Loucy (cell line): ENCODE results near the gene LUZP1.

Experiments used
- H2AFZ ChIP-seq: fragments of 200-600 bp; sonication (generic); 2 replicates; pipeline ENCODE4 v1.6.0; 2016; ENCODE audit warnings: antibody characterized with exemption, mild to moderate bottlenecking, low read length, moderate library complexity
- H3F3A ChIP-seq: fragments of 200-600 bp; 2 replicates; pipeline ENCODE4 v1.6.0; 2016; ENCODE audit warnings: antibody characterized with exemption, low read depth, mild to moderate bottlenecking
- H3K27me3 ChIP-seq: fragments of 200-600 bp; sonication (generic); 2 replicates; pipeline ENCODE4 v1.6.1; 2014; ENCODE audit warnings: low read length, mild to moderate bottlenecking; ENCODE audit not compliant: insufficient read depth, poor library complexity, severe bottlenecking
- H3K36me3 ChIP-seq: fragments of 200-600 bp; sonication (generic); 2 replicates; pipeline ENCODE4 v1.6.1; 2016; ENCODE audit warnings: low read length; ENCODE audit not compliant: insufficient read depth
- H3K4me1 ChIP-seq: fragments of 200-600 bp; sonication (generic); 2 replicates; pipeline ENCODE4 v1.5.1; 2014; ENCODE audit warnings: low read length, mild to moderate bottlenecking; ENCODE audit not compliant: insufficient read depth, poor library complexity, severe bottlenecking
- H3K4me2 ChIP-seq: fragments of 200-600 bp; sonication (generic); 2 replicates; pipeline ENCODE4 v1.6.0; 2014; ENCODE audit warnings: antibody characterized with exemption, low read length, low read depth, mild to moderate bottlenecking; ENCODE audit not compliant: poor library complexity, severe bottlenecking
- H3K4me3 ChIP-seq: fragments of 200-600 bp; sonication (generic); 2 replicates; pipeline ENCODE4 v1.5.1; 2014; ENCODE audit warnings: low read length, mild to moderate bottlenecking, mixed read lengths; ENCODE audit not compliant: poor library complexity, severe bottlenecking
- H3K79me2 ChIP-seq: fragments of 200-600 bp; sonication (generic); 2 replicates; pipeline ENCODE4 v1.6.1; 2014; ENCODE audit warnings: low read length; ENCODE audit not compliant: insufficient read depth
- H3K9ac ChIP-seq: fragments of 200-600 bp; sonication (generic); 2 replicates; pipeline ENCODE4 v1.6.0; 2014; ENCODE audit warnings: mild to moderate bottlenecking, low read depth, low read length, moderate library complexity; ENCODE audit not compliant: poor library complexity, severe bottlenecking
- H3K9me2 ChIP-seq: fragments of 200-600 bp; sonication (generic); replicated peaks from 2 replicates; pipeline ENCODE4 v1.6.1; 2016; ENCODE audit warnings: low read depth, low read length, mixed read lengths
- H3K9me3 ChIP-seq: fragments of 200-600 bp; sonication (generic); 2 replicates; pipeline ENCODE4 v1.6.1; 2014; ENCODE audit warnings: mild to moderate bottlenecking, antibody characterized with exemption, low read length, low read depth; ENCODE audit not compliant: insufficient read depth
- H4K20me1 ChIP-seq: fragments of 200-600 bp; sonication (generic); 2 replicates; pipeline ENCODE4 v1.6.0; 2014; ENCODE audit warnings: antibody characterized with exemption, low read length, mild to moderate bottlenecking; ENCODE audit not compliant: insufficient read depth, poor library complexity, severe bottlenecking
- CTCF ChIP-seq: fragments of 200-600 bp; sonication (generic); conservative IDR thresholded peaks from 2 replicates; pipeline ENCODE4 v1.5.1; 2014; ENCODE audit warnings: mild to moderate bottlenecking, antibody characterized with exemption, low read length
- EZH2phosphoT487 ChIP-seq: fragments of 200-600 bp; IDR thresholded peaks from 2 replicates; pipeline ENCODE4 v1.6.1; 2018; ENCODE audit warnings: antibody characterized with exemption, mild to moderate bottlenecking, moderate library complexity, borderline replicate concordance

Gene LUZP1

GRCh38 chr1:23179862-23180261 is 11.2 kb upstream of the LUZP1 start:
- Histone ChIP-seq H3K4me1 (peaks cover 11% of the 10 kb centered on the region), H3K36me3 (no peaks in the 10 kb centered on the region), H3K9ac (no peak overlapping the region), H3K4me3 (no peak overlapping the region), H3K9me3 (no peaks in the 10 kb centered on the region), H3K27me3 (no peaks in the 10 kb centered on the region), H3K79me2 (no peaks in the 10 kb centered on the region), H3K9me2 (no peaks in the 10 kb centered on the region), H3F3A (no peaks in the 10 kb centered on the region), H3K4me2 (no peak overlapping the region), H2AFZ (no peak overlapping the region), H4K20me1 (no peaks in the 10 kb centered on the region)
- no peak for TF ChIP-seq CTCF
- TF ChIP-seq EZH2phosphoT487, result no peak

- Histone ChIP-seq H3K27me3 (no peaks in the 10 kb centered on the region), H3K36me3 (no peaks in the 10 kb centered on the region), H3K9me2 (no peaks in the 10 kb centered on the region), H3K9me3 (no peaks in the 10 kb centered on the region), H2AFZ (no peak overlapping the region), H3F3A (no peaks in the 10 kb centered on the region), H3K4me2 (no peak overlapping the region), H3K79me2 (no peaks in the 10 kb centered on the region), H3K4me3 (no peak overlapping the region), H3K9ac (no peak overlapping the region), H4K20me1 (no peaks in the 10 kb centered on the region), H3K4me1 (peaks cover 11% of the 10 kb centered on the region)
- TF ChIP-seq EZH2phosphoT487 (no peak), CTCF (peak; percentile 30; the same call in 1 of the 2 replicates)
These were observed 10.3 kb upstream of the LUZP1 start for GRCh38 chr1:23178950-23179349.

- Histone ChIP-seq H3K9me3 (no peaks in the 10 kb centered on the region), H3K4me3 (no peak overlapping the region), H3K79me2 (no peaks in the 10 kb centered on the region), H3F3A (no peaks in the 10 kb centered on the region), H3K36me3 (no peaks in the 10 kb centered on the region), H3K9ac (no peak overlapping the region), H4K20me1 (no peaks in the 10 kb centered on the region), H3K27me3 (no peaks in the 10 kb centered on the region), H2AFZ (0 out of 2 replicates have a peak overlapping the region, but pooled peaks have one; percentile 93), H3K4me1 (peaks cover 11% of the 10 kb centered on the region), H3K4me2 (no peak overlapping the region), H3K9me2 (no peaks in the 10 kb centered on the region)
- TF ChIP-seq EZH2phosphoT487, result no peak
- TF ChIP-seq CTCF, result no peak
These were observed 9.8 kb upstream of the LUZP1 start for GRCh38 chr1:23178414-23178813.
